ENCODE results near the gene FNDC1. TPM values are rescaled to one million over a fixed set of nuclear protein-coding genes. Genes with fewer than 3 reads are reported as not detected.

Gene FNDC1
- total RNA-seq, 1 donor from 2014 or later: 0.64 TPM

DNA sequence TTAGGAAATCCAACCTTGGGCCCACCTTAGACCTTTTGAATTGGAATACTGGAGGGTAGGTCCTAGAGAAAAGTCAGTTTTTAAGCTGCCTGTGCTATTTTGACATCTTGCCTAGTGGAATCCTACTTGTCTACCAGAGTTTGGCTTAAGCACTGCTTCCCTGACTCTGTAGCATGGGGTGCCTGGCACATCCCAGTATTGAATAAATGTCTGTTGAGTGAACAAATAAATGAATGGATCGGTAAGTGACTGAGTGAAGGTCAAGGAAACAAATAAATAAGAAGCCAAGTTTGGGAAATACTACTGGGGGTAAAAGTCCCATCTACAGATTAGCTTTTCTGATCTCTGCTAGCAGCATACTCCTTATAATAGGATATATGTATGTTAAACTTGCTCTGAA, 140.5 kb downstream of the FNDC1 start:
- Mint-ChIP-seq H3K27ac (ENCODE audit: unreplicated experiment) (no peak overlapping the region), H3K4me3 (ENCODE audit: unreplicated experiment) (no peak overlapping the region), H3K4me1 (ENCODE audit: unreplicated experiment) (no peaks in the 10 kb centered on the region), H3K9me3 (ENCODE audit: unreplicated experiment) (no peaks in the 10 kb centered on the region), H3K36me3 (ENCODE audit: unreplicated experiment) (no peaks in the 10 kb centered on the region), H3K27me3 (ENCODE audit: unreplicated experiment) (no peaks in the 10 kb centered on the region)
- no peak for TF ChIP-seq CTCF (IDR thresholded peaks at IDR 0.05)
- DNase-seq (ENCODE audit: extremely low spot score, unreplicated experiment): no peak

DNA sequence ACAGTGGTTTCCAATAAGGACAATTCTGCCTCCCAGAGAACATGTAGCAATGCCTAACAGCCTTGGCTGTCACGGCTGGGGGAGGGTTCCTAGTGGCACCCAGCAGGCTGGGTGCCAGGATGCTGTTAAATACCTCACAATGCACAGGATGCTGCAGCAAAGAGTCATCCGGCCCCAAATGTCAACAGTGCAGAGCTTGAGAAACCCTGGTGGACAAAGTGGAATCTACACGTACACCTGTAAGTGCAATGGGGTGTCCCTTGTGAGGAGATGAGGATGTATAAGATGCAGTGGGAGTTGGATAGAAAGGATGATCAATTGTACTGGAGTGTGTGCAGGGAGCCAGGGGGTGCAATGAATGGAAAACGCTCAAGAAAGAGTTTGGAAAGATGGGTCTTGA, 142.4 kb downstream of the FNDC1 start:
- no peaks in the 10 kb centered on the region for H3K9me3 Mint-ChIP-seq (ENCODE audit: unreplicated experiment)
- H3K4me1 Mint-ChIP-seq (ENCODE audit: unreplicated experiment): no peaks in the 10 kb centered on the region
- no peak overlapping the region for H3K4me3 Mint-ChIP-seq (ENCODE audit: unreplicated experiment)
- TF ChIP-seq CTCF (IDR thresholded peaks at IDR 0.05): no peak
- H3K36me3 Mint-ChIP-seq (ENCODE audit: unreplicated experiment): no peaks in the 10 kb centered on the region
- H3K27ac Mint-ChIP-seq (ENCODE audit: unreplicated experiment): no peak overlapping the region
- H3K27me3 Mint-ChIP-seq (ENCODE audit: unreplicated experiment): no peaks in the 10 kb centered on the region
- DNase-seq (ENCODE audit: extremely low spot score, unreplicated experiment): no peak

DNA sequence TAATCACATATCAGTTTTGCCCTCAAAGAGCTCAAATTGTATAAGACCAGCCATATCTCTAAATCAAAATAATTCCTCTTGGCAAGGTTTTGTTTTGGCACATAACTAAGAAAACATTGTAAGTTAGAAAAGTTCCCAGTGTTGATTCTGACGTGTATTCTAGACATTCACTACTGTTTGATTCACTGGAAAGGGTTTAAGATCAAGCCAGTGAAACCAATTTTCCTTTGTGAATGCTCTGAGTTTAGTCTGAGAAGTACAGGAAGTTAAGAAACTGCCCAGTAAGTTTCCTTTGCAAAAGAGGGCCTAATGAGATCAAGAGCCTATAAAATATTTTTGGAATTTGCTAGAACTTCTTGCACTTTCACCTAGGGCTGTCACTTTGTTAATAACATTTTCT, 143.0 kb downstream of the FNDC1 start:
- DNase-seq (ENCODE audit: extremely low spot score, unreplicated experiment): no peak
- Mint-ChIP-seq H3K4me3 (ENCODE audit: unreplicated experiment) (no peak overlapping the region), H3K9me3 (ENCODE audit: unreplicated experiment) (no peaks in the 10 kb centered on the region), H3K4me1 (ENCODE audit: unreplicated experiment) (no peaks in the 10 kb centered on the region), H3K27me3 (ENCODE audit: unreplicated experiment) (no peaks in the 10 kb centered on the region), H3K36me3 (ENCODE audit: unreplicated experiment) (no peaks in the 10 kb centered on the region), H3K27ac (ENCODE audit: unreplicated experiment) (no peak overlapping the region)
- no peak for TF ChIP-seq CTCF (IDR thresholded peaks at IDR 0.05)

DNA sequence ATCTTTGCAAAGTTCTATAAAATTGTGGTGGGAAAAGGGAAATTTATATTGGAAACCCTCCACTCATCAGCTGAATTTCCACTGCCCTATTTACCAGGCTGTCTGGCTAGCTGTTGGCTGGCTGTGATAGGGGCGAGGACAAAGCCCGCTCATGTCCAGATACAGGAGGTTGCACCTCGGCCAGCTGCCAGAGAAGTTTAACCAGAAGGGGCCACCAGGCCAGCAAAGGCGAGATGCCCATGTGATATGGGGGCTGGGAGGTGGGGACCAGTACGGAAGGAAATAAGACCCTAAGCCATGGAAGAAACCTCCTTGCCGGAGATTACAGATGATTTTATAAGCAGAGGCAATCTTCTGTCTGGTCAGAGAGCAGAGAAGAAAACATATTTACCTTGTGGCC, 143.8 kb downstream of the FNDC1 start:
- no peak for TF ChIP-seq CTCF (IDR thresholded peaks at IDR 0.05)
- no peaks in the 10 kb centered on the region for H3K36me3 Mint-ChIP-seq (ENCODE audit: unreplicated experiment)
- no peaks in the 10 kb centered on the region for H3K4me1 Mint-ChIP-seq (ENCODE audit: unreplicated experiment)
- no peak for DNase-seq (ENCODE audit: extremely low spot score, unreplicated experiment)
- H3K4me3 Mint-ChIP-seq (ENCODE audit: unreplicated experiment): no peak overlapping the region
- H3K27me3 Mint-ChIP-seq (ENCODE audit: unreplicated experiment): no peaks in the 10 kb centered on the region
- no peaks in the 10 kb centered on the region for H3K9me3 Mint-ChIP-seq (ENCODE audit: unreplicated experiment)
- no peak overlapping the region for H3K27ac Mint-ChIP-seq (ENCODE audit: unreplicated experiment)

DNA sequence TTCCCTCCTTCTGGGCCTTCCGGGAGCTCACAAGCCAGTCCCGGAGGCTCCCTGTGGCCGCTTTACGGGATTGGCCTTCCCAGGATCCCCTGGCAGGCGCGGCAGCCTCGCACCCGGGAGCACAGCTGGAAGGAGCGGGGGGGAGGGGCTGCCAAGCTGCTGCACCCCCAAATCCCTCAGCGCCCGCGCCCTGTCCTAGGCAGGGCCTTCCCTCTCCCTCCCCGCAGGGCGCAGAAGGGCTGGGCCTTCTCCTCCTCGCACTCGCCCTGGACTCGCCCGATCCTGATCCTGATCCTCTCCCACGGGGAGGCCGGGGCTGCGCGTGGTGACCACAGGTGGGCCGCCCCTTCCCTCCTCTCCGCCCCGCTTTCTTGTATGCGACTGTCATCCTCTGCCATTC, 146.4 kb downstream of the FNDC1 start:
- Mint-ChIP-seq H3K4me3 (ENCODE audit: unreplicated experiment) (no peak overlapping the region), H3K27ac (ENCODE audit: unreplicated experiment) (no peak overlapping the region), H3K27me3 (ENCODE audit: unreplicated experiment) (no peaks in the 10 kb centered on the region), H3K36me3 (ENCODE audit: unreplicated experiment) (no peaks in the 10 kb centered on the region), H3K9me3 (ENCODE audit: unreplicated experiment) (no peaks in the 10 kb centered on the region), H3K4me1 (ENCODE audit: unreplicated experiment) (no peaks in the 10 kb centered on the region)
- TF ChIP-seq CTCF (IDR thresholded peaks at IDR 0.05): no peak
- no peak for DNase-seq (ENCODE audit: extremely low spot score, unreplicated experiment)

All from osteocyte (in vitro differentiated cells).